Liver (tissue), 9 donors: Measurements from ENCODE around the gene RAI2. TPM values are rescaled to one million over a fixed set of nuclear protein-coding genes. Genes with fewer than 3 reads are reported as not detected.

Source experiments
- DNase-seq: peaks from one replicate; pipeline ENCODE4 v3.0.0-alpha.2; 2017; ENCODE audit warnings: low spot score
- H3K27ac ChIP-seq, 2 donors: one replicate each; pipeline ENCODE4 v1.7.0; 2013; ENCODE audit warnings: inconsistent platforms in 2 of 2, low read length in 2 of 2, control low read depth in 1 of 2, low read depth in 1 of 2, mild to moderate bottlenecking in 1 of 2
- H3K27me3 ChIP-seq, 4 donors: one replicate each; pipeline versions ENCODE4 v1.6.1 to v1.7.0; 2013; ENCODE audit warnings: low read length in 3 of 4, inconsistent platforms in 1 of 4, mild to moderate bottlenecking in 1 of 4, moderate library complexity in 1 of 4; ENCODE audit not compliant: control insufficient read depth in 4 of 4, insufficient read depth in 4 of 4
- H3K36me3 ChIP-seq, 4 donors: one replicate each; pipeline versions ENCODE4 v1.6.1 to v1.7.0; 2013; ENCODE audit warnings: low read length in 3 of 4, mild to moderate bottlenecking in 3 of 4, low read depth in 1 of 4, moderate library complexity in 1 of 4; ENCODE audit not compliant: control insufficient read depth in 4 of 4, insufficient read depth in 3 of 4
- H3K4me1 ChIP-seq, 4 donors: one replicate each; pipeline versions ENCODE4 v1.6.1 to v1.7.0; 2013; ENCODE audit warnings: low read length in 3 of 4, mild to moderate bottlenecking in 3 of 4, moderate library complexity in 1 of 4; ENCODE audit not compliant: control insufficient read depth in 4 of 4, insufficient read depth in 4 of 4
- H3K4me3 ChIP-seq, 3 donors: one replicate each; pipeline versions ENCODE4 v1.6.1 to v1.7.0; 2013; ENCODE audit warnings: low read length in 3 of 3, control low read depth in 1 of 3, low read depth in 1 of 3, mild to moderate bottlenecking in 1 of 3
- H3K9ac ChIP-seq, 2 donors: one replicate each; pipeline ENCODE4 v1.7.0; 2013; ENCODE audit warnings: low read length in 2 of 2, mild to moderate bottlenecking in 2 of 2, moderate library complexity in 2 of 2, control low read depth in 1 of 2, low read depth in 1 of 2
- H3K9me3 ChIP-seq, 4 donors: one replicate each; pipeline versions ENCODE4 v1.6.1 to v1.7.0; 2013; ENCODE audit warnings: low read length in 3 of 4; ENCODE audit not compliant: control insufficient read depth in 4 of 4
- EGR1 ChIP-seq, 2 donors: IDR thresholded peaks; 2 replicates each; pipeline ENCODE4 v1.6.1; 2016 to 2018; ENCODE audit warnings: antibody characterized with exemption in 2 of 2, low read depth in 2 of 2
- FOXA1 ChIP-seq: IDR thresholded peaks from 2 replicates; pipeline ENCODE4 v1.6.1; 2016; ENCODE audit warnings: antibody characterized with exemption
- FOXA2 ChIP-seq: IDR thresholded peaks from 2 replicates; pipeline ENCODE4 v1.6.1; 2016; ENCODE audit warnings: antibody characterized with exemption
- GABPA ChIP-seq, 2 donors: IDR thresholded peaks in 1 of 2; conservative IDR thresholded peaks in 1 of 2; 2 replicates each; pipeline ENCODE4 v1.6.1; 2016; ENCODE audit warnings: antibody characterized with exemption in 2 of 2, mild to moderate bottlenecking in 1 of 2, moderate library complexity in 1 of 2
- HNF4A ChIP-seq, 2 donors: conservative IDR thresholded peaks; 2 replicates each; pipeline ENCODE4 v1.6.1; 2016; ENCODE audit warnings: antibody characterized with exemption in 2 of 2, mild to moderate bottlenecking in 2 of 2
- HNF4G ChIP-seq: IDR thresholded peaks from 2 replicates; pipeline ENCODE4 v1.6.1; 2016; ENCODE audit warnings: antibody characterized with exemption
- JUND ChIP-seq, 2 donors: IDR thresholded peaks; 2 replicates each; pipeline ENCODE4 v1.6.1; 2016; ENCODE audit warnings: antibody characterized with exemption in 2 of 2
- MAX ChIP-seq: IDR thresholded peaks from 2 replicates; pipeline ENCODE4 v1.6.1; 2016; ENCODE audit warnings: antibody characterized with exemption
- NR2F2 ChIP-seq: IDR thresholded peaks from 2 replicates; pipeline ENCODE4 v1.6.1; 2016; ENCODE audit warnings: antibody characterized with exemption
- RAD21 ChIP-seq, 2 donors: IDR thresholded peaks; 2 replicates each; pipeline ENCODE4 v1.6.1; 2016; ENCODE audit warnings: antibody characterized with exemption in 2 of 2, mild to moderate bottlenecking in 2 of 2
- RXRA ChIP-seq, 2 donors: IDR thresholded peaks; 2 replicates each; pipeline ENCODE4 v1.6.1; 2017 to 2018; ENCODE audit warnings: antibody characterized with exemption in 2 of 2, mild to moderate bottlenecking in 1 of 2
- SP1 ChIP-seq: IDR thresholded peaks from 2 replicates; pipeline ENCODE4 v1.6.1; 2018; ENCODE audit warnings: antibody characterized with exemption, mild to moderate bottlenecking
- TAF1 ChIP-seq: conservative IDR thresholded peaks from 2 replicates; pipeline ENCODE4 v1.6.1; 2016; ENCODE audit warnings: antibody characterized with exemption, mild to moderate bottlenecking
- YY1 ChIP-seq: IDR thresholded peaks from 2 replicates; pipeline ENCODE4 v1.6.1; 2016; ENCODE audit warnings: antibody characterized with exemption, mild to moderate bottlenecking
- WGBS: extraction: QIAGEN DNeasy Blood & Tissue Kit; methylation state at CpG from one replicate; pipeline ENCODE4 v1.1.7; 2013; 5-methylcytosine and 5-hydroxymethylcytosine counted together
- polyA plus RNA-seq, 2 donors: library from polyadenylated mRNA; stranded (reverse) in 1 of 2; unstranded in 1 of 2; fragments of 200-250 nt in 1 of 2; fragments of >200 nt in 1 of 2; fragmentation: Nextera tagmentation in 1 of 2; extraction: Ambion mirVana in 1 of 2; gene quantifications; one replicate each; pipeline versions ENCODE4 v1.2.1 to v1.2.3, GENCODE V29; 2013 to 2015
- total RNA-seq, 2 donors: library from RNA; depleted of rRNA; stranded (reverse); fragments of >200 nt; gene quantifications; one replicate each; pipeline ENCODE4 v1.2.3, GENCODE V29; 2014
- TF ChIP-seq, protein P1 (sequence below): fragments of 150-350 bp; IDR thresholded peaks from 2 replicates; pipeline ENCODE4 v1.5.1; 2017; ENCODE audit warnings: improper control_type of control experiment, low read depth, low read length; ENCODE audit not compliant: missing input control
- TF ChIP-seq, protein P2 (sequence below): IDR thresholded peaks from 2 replicates; pipeline ENCODE4 v1.6.1; 2016; ENCODE audit warnings: antibody characterized with exemption
- TF ChIP-seq, protein P3 (sequence below): IDR thresholded peaks from 2 replicates; pipeline ENCODE4 v1.6.1; 2016; ENCODE audit warnings: antibody characterized with exemption
- TF ChIP-seq, protein P4 (sequence below): IDR thresholded peaks from 2 replicates; pipeline ENCODE4 v1.6.1; 2016; ENCODE audit warnings: antibody characterized with exemption, mild to moderate bottlenecking
- donor health status: healthy.
- donor health status: healthy.
- donor health status: healthy.
- donor health status: healthy.
- donor health status: healthy.

RAI2 gene
- total and polyA plus RNA-seq, 4 donors: 0.14 to 1.8 (median 0.97) TPM

GRCh38 chrX:17876135-17876534 lies 15.0 kb upstream of the RAI2 start:
- Histone ChIP-seq H3K27me3 (peaks cover 0 to 6% (median 0%) of the 10 kb centered on the region in 4 donors), H3K9me3 (no peaks in the 10 kb centered on the region), H3K4me3 (no peak overlapping the region), H3K4me1 (no peaks in the 10 kb centered on the region), H3K9ac (no peak overlapping the region), H3K36me3 (no peaks in the 10 kb centered on the region), H3K27ac (no peak overlapping the region)
- TF ChIP-seq HNF4A (conservative IDR thresholded peaks at IDR 0.05): no peak
- no peak for TF ChIP-seq NR2F2
- no peak for TF ChIP-seq FOXA1
- TF ChIP-seq HNF4G: no peak
- no peak for TF ChIP-seq EGR1 (IDR thresholded peaks at IDR 0.05; ENCODE audit: low read depth in 2 of 2)
- TF ChIP-seq, protein P1, sequence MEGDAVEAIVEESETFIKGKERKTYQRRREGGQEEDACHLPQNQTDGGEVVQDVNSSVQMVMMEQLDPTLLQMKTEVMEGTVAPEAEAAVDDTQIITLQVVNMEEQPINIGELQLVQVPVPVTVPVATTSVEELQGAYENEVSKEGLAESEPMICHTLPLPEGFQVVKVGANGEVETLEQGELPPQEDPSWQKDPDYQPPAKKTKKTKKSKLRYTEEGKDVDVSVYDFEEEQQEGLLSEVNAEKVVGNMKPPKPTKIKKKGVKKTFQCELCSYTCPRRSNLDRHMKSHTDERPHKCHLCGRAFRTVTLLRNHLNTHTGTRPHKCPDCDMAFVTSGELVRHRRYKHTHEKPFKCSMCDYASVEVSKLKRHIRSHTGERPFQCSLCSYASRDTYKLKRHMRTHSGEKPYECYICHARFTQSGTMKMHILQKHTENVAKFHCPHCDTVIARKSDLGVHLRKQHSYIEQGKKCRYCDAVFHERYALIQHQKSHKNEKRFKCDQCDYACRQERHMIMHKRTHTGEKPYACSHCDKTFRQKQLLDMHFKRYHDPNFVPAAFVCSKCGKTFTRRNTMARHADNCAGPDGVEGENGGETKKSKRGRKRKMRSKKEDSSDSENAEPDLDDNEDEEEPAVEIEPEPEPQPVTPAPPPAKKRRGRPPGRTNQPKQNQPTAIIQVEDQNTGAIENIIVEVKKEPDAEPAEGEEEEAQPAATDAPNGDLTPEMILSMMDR: no peak
- TF ChIP-seq RAD21 (IDR thresholded peaks at IDR 0.05): no peak
- TF ChIP-seq RXRA (IDR thresholded peaks at IDR 0.05): no peak
- TF ChIP-seq, protein P2, sequence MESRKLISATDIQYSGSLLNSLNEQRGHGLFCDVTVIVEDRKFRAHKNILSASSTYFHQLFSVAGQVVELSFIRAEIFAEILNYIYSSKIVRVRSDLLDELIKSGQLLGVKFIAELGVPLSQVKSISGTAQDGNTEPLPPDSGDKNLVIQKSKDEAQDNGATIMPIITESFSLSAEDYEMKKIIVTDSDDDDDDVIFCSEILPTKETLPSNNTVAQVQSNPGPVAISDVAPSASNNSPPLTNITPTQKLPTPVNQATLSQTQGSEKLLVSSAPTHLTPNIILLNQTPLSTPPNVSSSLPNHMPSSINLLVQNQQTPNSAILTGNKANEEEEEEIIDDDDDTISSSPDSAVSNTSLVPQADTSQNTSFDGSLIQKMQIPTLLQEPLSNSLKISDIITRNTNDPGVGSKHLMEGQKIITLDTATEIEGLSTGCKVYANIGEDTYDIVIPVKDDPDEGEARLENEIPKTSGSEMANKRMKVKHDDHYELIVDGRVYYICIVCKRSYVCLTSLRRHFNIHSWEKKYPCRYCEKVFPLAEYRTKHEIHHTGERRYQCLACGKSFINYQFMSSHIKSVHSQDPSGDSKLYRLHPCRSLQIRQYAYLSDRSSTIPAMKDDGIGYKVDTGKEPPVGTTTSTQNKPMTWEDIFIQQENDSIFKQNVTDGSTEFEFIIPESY: no peak
- no peak for TF ChIP-seq FOXA2
- TF ChIP-seq TAF1: no peak
- no peak for TF ChIP-seq MAX
- no peak for TF ChIP-seq SP1
- TF ChIP-seq, protein P3, sequence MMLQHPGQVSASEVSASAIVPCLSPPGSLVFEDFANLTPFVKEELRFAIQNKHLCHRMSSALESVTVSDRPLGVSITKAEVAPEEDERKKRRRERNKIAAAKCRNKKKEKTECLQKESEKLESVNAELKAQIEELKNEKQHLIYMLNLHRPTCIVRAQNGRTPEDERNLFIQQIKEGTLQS: no peak
- TF ChIP-seq GABPA (IDR thresholded peaks at IDR 0.05 in 1 of 2, conservative IDR thresholded peaks at IDR 0.05 in 1 of 2): no peak
- no peak for TF ChIP-seq YY1
- TF ChIP-seq JUND (IDR thresholded peaks at IDR 0.05): no peak
- no peak for DNase-seq

DNA sequence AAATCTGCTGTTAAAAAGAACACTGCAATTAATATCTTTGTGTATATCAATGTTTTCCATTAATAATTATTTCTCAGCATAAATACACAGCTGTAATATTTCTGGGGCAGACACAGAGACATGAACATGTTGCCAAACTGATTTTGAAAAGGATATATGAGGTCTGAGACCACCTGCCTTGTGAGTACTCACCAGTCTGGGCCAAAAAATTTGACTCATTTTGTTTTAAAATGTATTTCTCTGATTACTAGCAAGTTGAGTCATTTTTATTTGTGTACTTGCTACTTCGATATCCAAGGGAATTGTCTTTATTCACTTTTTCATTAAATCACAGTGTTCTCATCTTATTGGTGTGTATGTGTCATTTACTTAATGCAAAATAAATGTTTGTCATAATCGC lies 8.5 kb upstream of the RAI2 start:
- Histone ChIP-seq H3K27me3 (no peaks in the 10 kb centered on the region), H3K9me3 (no peaks in the 10 kb centered on the region), H3K36me3 (no peaks in the 10 kb centered on the region), H3K4me1 (no peaks in the 10 kb centered on the region), H3K9ac (no peak overlapping the region), H3K27ac (no peak overlapping the region), H3K4me3 (no peak overlapping the region)
- TF ChIP-seq RXRA (IDR thresholded peaks at IDR 0.05) (no peak), YY1 (no peak), GABPA (IDR thresholded peaks at IDR 0.05 in 1 of 2, conservative IDR thresholded peaks at IDR 0.05 in 1 of 2) (no peak), SP1 (no peak), FOXA2 (no peak), JUND (IDR thresholded peaks at IDR 0.05) (no peak)
- TF ChIP-seq, protein P3: no peak
- TF ChIP-seq, protein P2: no peak
- TF ChIP-seq, protein P4, sequence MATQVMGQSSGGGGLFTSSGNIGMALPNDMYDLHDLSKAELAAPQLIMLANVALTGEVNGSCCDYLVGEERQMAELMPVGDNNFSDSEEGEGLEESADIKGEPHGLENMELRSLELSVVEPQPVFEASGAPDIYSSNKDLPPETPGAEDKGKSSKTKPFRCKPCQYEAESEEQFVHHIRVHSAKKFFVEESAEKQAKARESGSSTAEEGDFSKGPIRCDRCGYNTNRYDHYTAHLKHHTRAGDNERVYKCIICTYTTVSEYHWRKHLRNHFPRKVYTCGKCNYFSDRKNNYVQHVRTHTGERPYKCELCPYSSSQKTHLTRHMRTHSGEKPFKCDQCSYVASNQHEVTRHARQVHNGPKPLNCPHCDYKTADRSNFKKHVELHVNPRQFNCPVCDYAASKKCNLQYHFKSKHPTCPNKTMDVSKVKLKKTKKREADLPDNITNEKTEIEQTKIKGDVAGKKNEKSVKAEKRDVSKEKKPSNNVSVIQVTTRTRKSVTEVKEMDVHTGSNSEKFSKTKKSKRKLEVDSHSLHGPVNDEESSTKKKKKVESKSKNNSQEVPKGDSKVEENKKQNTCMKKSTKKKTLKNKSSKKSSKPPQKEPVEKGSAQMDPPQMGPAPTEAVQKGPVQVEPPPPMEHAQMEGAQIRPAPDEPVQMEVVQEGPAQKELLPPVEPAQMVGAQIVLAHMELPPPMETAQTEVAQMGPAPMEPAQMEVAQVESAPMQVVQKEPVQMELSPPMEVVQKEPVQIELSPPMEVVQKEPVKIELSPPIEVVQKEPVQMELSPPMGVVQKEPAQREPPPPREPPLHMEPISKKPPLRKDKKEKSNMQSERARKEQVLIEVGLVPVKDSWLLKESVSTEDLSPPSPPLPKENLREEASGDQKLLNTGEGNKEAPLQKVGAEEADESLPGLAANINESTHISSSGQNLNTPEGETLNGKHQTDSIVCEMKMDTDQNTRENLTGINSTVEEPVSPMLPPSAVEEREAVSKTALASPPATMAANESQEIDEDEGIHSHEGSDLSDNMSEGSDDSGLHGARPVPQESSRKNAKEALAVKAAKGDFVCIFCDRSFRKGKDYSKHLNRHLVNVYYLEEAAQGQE: no peak
- DNase-seq: no peak
- WGBS: 92% methylated on average over 2 of the region's 2 CpGs
